HUES48 (cell line): Measurements from ENCODE around the gene ANO4.
A peak's percentile ranks its signal among the peaks of the same experiment; 100 is the strongest.
"Not testable (repeated sequence)": the region's sequence is repeated elsewhere in the genome, so short reads cannot be mapped to it uniquely, and the experiment has no call there.

Experiments used
- H3K27ac ChIP-seq: one replicate; pipeline ENCODE4 v1.7.0; 2013; ENCODE audit warnings: low read depth, low read length, inconsistent platforms
- H3K27me3 ChIP-seq: 2 replicates; pipeline ENCODE4 v1.6.1; 2013; ENCODE audit warnings: mild to moderate bottlenecking, low read length; ENCODE audit not compliant: control insufficient read depth, insufficient read depth
- H3K36me3 ChIP-seq: 2 replicates; pipeline ENCODE4 v1.6.1; 2013; ENCODE audit warnings: low read length; ENCODE audit not compliant: control insufficient read depth, insufficient read depth
- H3K4me1 ChIP-seq: 2 replicates; pipeline ENCODE4 v1.6.1; 2013; ENCODE audit warnings: mild to moderate bottlenecking, low read length; ENCODE audit not compliant: control insufficient read depth, insufficient read depth
- H3K4me3 ChIP-seq: 2 replicates; pipeline ENCODE4 v1.5.1; 2013; ENCODE audit warnings: mild to moderate bottlenecking, low read depth, low read length
- H3K9ac ChIP-seq: 2 replicates; pipeline ENCODE4 v1.6.1; 2013; ENCODE audit warnings: mild to moderate bottlenecking, low read depth, low read length, moderate library complexity
- H3K9me3 ChIP-seq: 2 replicates; pipeline ENCODE4 v1.6.1; 2013; ENCODE audit warnings: low read length; ENCODE audit not compliant: control insufficient read depth, insufficient read depth

ANO4 gene

GRCh38 chr12:100989509-100989908 is 194.9 kb downstream of the ANO4 start:
- not testable (repeated sequence) for H3K27ac ChIP-seq, H3K9ac ChIP-seq, H3K36me3 ChIP-seq, H3K27me3 ChIP-seq, H3K9me3 ChIP-seq, H3K4me3 ChIP-seq
- H3K4me1 ChIP-seq: peaks cover 24% of the 10 kb centered on the region

DNA sequence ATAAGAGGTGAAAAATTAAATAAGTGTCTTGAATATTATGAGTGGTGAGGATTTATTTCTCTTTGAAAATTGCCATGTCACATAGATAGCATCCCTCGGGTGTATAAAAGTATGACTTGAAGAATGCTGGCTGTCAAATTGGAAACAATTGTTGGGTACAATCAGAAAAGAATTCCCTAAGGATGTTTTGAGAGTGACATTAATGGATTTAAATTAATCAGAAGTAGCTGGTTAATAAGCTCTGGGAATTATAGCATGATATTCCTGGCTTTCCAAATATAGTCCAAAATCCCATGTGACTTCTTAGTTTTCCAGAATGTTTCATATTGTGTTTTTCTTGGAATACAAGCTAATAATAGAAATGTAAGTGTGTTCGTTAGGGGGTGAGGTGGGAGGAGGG is 196.5 kb downstream of the ANO4 start:
- Histone ChIP-seq H3K36me3 (no peaks in the 10 kb centered on the region), H3K27me3 (no peaks in the 10 kb centered on the region), H3K9ac (no peak overlapping the region), H3K4me1 (peaks cover 34% of the 10 kb centered on the region), H3K27ac (no peak overlapping the region), H3K4me3 (no peak overlapping the region), H3K9me3 (no peaks in the 10 kb centered on the region)

DNA sequence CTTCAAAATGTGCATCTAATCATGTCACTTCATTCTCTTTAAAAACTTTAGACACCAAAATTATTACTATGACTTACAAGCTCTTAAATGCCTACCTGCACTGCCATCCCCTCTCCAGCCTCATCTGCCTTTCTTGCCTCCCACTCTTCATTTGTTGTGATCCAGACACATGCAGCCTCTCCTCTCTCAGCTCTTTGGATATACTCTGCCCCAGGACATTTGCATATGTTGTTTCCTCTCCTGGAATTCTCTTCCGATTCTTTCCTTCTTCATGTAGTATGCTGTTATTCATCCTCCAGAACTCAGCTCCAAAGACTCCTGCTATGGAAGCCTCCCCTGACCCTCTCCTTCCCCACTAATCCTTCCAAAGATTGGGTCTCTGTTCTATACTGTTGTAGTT is 197.6 kb downstream of the ANO4 start:
- Histone ChIP-seq H3K4me3 (no peak overlapping the region), H3K36me3 (no peaks in the 10 kb centered on the region), H3K4me1 (peaks cover 23% of the 10 kb centered on the region), H3K9me3 (no peaks in the 10 kb centered on the region), H3K27me3 (no peaks in the 10 kb centered on the region), H3K9ac (no peak overlapping the region), H3K27ac (no peak overlapping the region)

- peak overlapping the region; percentile 82 for H3K27ac ChIP-seq
- peaks cover 10% of the 10 kb centered on the region for H3K4me1 ChIP-seq
- H3K9me3 ChIP-seq: no peaks in the 10 kb centered on the region
- no peaks in the 10 kb centered on the region for H3K27me3 ChIP-seq
- no peak overlapping the region for H3K9ac ChIP-seq
- H3K4me3 ChIP-seq: no peak overlapping the region
- H3K36me3 ChIP-seq: no peaks in the 10 kb centered on the region
Observed at GRCh38 chr12:100993916-100994450, 199.4 kb downstream of the ANO4 start.

DNA sequence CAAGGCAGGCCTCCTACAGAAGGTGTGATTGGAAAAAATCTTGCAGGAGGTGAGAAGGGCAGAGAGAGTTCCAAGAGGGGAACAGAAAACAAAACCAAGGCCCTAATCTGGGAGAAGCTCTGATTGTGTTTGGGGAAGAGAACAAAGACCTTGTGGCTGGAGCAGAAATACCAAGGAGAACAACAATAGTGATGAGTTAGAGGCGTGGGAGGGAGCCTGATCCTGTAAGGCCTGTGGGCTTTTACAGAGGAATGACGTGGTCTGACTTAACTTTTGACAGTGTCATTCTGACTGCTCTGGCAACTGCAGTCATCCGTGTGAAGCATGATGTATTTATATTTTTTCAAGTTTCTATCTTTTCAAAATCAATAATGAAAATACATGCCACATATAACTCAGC is 200.6 kb downstream of the ANO4 start:
- Histone ChIP-seq H3K36me3 (no peaks in the 10 kb centered on the region), H3K9me3 (no peaks in the 10 kb centered on the region), H3K4me1 (peaks cover 10% of the 10 kb centered on the region), H3K4me3 (no peak overlapping the region), H3K27me3 (no peaks in the 10 kb centered on the region), H3K9ac (no peak overlapping the region), H3K27ac (peak overlapping the region; percentile 82)

GRCh38 chr12:100995771-100996170 is 201.2 kb downstream of the ANO4 start:
- H3K9ac ChIP-seq: no peak overlapping the region
- H3K4me3 ChIP-seq: no peak overlapping the region
- peak overlapping the region; percentile 82 for H3K27ac ChIP-seq
- H3K4me1 ChIP-seq: peaks cover 10% of the 10 kb centered on the region
- no peaks in the 10 kb centered on the region for H3K36me3 ChIP-seq
- H3K27me3 ChIP-seq: no peaks in the 10 kb centered on the region
- H3K9me3 ChIP-seq: no peaks in the 10 kb centered on the region

DNA sequence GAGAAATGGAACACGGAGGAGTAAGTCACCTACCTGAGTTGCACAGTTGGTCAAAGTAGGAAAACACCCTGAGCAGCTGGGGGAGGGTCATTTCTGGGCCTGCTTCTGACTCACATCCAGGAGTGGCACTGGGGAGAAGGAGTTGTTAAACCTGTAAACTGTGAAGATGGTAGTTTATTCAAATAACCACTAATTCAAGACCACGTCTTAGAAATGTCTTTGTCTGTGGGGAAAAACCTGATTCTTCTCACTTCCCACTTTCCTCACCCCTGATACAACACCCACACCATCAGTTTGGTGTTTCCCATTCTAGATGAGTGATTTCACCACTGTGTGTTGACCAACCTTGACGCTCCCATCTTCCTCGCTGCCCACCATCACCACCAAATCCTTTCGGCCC is 207.1 kb downstream of the ANO4 start:
- Histone ChIP-seq H3K9me3 (no peaks in the 10 kb centered on the region), H3K36me3 (no peaks in the 10 kb centered on the region), H3K27ac (no peak overlapping the region), H3K4me3 (no peak overlapping the region), H3K9ac (no peak overlapping the region), H3K4me1 (no peaks in the 10 kb centered on the region), H3K27me3 (no peaks in the 10 kb centered on the region)

- H3K9me3 ChIP-seq: no peaks in the 10 kb centered on the region
- no peak overlapping the region for H3K27ac ChIP-seq
- no peaks in the 10 kb centered on the region for H3K27me3 ChIP-seq
- H3K4me3 ChIP-seq: no peak overlapping the region
- no peaks in the 10 kb centered on the region for H3K36me3 ChIP-seq
- no peak overlapping the region for H3K9ac ChIP-seq
- no peaks in the 10 kb centered on the region for H3K4me1 ChIP-seq
Observed at GRCh38 chr12:101002696-101003419, 208.3 kb downstream of the ANO4 start.

DNA sequence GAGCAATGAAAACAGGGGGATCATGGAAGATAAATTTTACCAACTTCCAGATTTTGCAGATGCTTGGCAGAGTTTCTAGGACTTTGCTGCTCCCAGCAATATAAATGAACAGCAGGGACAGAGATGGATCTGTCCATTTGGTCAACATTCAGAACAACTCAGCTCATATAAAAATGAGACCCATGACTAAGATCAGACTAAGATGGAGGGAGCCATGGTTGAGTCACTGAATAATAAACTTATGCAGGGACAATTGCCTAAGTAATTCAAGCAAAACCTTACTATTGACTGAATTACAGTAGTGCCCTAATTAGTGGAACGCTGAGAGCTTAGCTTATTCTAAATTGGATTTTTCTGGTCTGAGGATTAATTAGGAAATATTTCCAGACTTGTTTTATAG is 210.3 kb downstream of the ANO4 start:
- no peak overlapping the region for H3K4me3 ChIP-seq
- no peak overlapping the region for H3K27ac ChIP-seq
- no peak overlapping the region for H3K9ac ChIP-seq
- H3K4me1 ChIP-seq: no peaks in the 10 kb centered on the region
- no peaks in the 10 kb centered on the region for H3K36me3 ChIP-seq
- peaks cover 6% of the 10 kb centered on the region; the same call in 1 of the 2 replicates for H3K9me3 ChIP-seq
- H3K27me3 ChIP-seq: no peaks in the 10 kb centered on the region

- peaks cover 6% of the 10 kb centered on the region; the same call in 1 of the 2 replicates for H3K9me3 ChIP-seq
- no peaks in the 10 kb centered on the region for H3K4me1 ChIP-seq
- no peak overlapping the region for H3K27ac ChIP-seq
- H3K27me3 ChIP-seq: no peaks in the 10 kb centered on the region
- no peak overlapping the region for H3K4me3 ChIP-seq
- no peak overlapping the region for H3K9ac ChIP-seq
- no peaks in the 10 kb centered on the region for H3K36me3 ChIP-seq
Observed at GRCh38 chr12:101009274-101009673, 214.7 kb downstream of the ANO4 start.

GRCh38 chr12:101010896-101011295 is 216.3 kb downstream of the ANO4 start:
- no peak overlapping the region for H3K27ac ChIP-seq
- H3K36me3 ChIP-seq: no peaks in the 10 kb centered on the region
- H3K9ac ChIP-seq: no peak overlapping the region
- H3K4me1 ChIP-seq: no peaks in the 10 kb centered on the region
- no peak overlapping the region for H3K4me3 ChIP-seq
- H3K27me3 ChIP-seq: no peaks in the 10 kb centered on the region
- H3K9me3 ChIP-seq: peaks cover 6% of the 10 kb centered on the region; the same call in 1 of the 2 replicates
